GM19043 (cell line): ENCODE data around the gene TBRG1.
"Not testable (repeated sequence)": the region's sequence is repeated elsewhere in the genome, so short reads cannot be mapped to it uniquely, and the experiment has no call there.

Source experiments
- ATAC-seq: cut with Tn5 transposase; IDR thresholded peaks from one replicate; pipeline ENCODE4 v1.9.1; 2021; ENCODE audit warnings: low read depth; ENCODE audit not compliant: unreplicated experiment

TBRG1 gene, protein sequence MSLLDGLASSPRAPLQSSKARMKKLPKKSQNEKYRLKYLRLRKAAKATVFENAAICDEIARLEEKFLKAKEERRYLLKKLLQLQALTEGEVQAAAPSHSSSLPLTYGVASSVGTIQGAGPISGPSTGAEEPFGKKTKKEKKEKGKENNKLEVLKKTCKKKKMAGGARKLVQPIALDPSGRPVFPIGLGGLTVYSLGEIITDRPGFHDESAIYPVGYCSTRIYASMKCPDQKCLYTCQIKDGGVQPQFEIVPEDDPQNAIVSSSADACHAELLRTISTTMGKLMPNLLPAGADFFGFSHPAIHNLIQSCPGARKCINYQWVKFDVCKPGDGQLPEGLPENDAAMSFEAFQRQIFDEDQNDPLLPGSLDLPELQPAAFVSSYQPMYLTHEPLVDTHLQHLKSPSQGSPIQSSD

DNA sequence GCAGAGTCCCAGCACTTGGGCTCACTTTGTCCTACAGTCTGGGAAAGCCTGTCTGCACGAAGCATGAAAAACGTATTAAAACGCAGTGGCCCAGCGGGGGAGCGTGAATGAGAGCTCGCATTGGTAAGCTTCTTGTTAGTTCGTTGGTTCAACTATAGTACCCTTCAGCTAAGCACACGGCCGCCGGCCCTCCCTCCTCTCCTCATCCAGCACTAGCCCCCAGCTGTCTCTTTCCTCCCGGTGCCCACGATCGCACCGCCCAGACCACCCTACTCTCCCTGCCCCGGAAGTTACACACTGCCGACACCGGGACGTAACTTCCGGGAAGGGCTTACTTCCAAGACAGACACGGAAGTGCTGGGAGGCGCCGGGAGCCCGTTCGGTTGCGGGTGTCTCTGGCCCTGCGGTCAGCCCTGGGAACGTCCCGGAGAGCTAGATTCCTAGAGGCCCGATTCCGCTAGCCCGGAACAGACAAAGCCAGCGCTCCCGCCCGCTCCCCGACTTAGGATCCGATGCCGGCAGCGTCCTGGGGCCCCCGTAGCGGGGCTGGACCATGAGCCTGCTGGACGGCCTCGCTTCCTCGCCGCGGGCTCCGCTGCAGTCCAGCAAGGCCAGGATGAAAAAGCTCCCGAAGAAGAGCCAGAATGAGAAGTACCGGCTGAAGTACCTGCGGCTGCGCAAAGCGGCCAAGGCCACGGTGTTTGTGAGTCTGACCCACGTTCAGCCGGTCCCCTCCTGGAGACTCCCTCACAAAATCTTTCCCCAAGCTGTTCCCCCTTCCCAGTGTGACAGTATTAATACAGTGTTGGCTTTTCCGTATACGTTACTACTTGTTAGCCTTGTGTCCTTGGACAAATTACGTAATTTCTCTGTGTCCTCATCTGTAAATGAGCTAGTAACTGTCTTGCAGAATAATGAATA lies at the start of gene TBRG1:
TBRG1 (plus strand) TSS at position 334 of the 921 bp plus-strand sequence; CDS start at position 554, 220 bp downstream.
- ATAC-seq, result peak; percentile 97

DNA sequence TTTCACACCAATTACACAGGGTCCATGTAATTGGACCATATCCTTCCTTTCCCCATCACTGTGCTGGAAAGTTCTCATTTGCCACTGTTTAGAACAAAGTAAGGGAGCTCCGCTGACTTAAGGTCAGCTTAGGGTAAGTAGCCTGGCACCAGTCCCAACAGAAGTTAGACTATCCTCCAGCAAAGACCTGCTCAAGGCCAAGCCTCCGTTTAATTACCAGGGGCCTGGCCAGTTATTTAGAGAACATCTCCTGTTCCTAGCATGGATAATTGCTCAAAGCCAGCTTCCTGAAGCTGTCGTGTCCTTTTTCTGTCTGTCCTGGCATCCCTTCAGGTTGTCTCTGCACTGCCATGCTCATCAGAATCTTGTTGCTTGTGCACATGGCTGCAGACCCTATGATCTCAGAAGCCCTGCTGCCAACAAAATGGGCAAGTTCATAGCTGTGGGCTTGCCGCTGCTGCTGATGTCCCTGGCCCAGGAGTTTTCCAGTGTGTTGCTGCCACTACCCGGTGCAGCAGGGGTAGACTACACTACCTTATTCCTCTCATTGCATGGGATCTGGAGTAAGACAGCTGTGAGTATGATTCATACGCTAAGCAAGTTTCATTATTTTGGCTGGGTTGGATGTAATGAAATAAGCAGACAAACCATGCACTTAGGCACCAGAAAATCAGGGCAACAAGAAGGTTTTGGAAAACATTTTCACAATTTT lies 44.8 kb upstream of the TBRG1 start:
- no peak for ATAC-seq

DNA sequence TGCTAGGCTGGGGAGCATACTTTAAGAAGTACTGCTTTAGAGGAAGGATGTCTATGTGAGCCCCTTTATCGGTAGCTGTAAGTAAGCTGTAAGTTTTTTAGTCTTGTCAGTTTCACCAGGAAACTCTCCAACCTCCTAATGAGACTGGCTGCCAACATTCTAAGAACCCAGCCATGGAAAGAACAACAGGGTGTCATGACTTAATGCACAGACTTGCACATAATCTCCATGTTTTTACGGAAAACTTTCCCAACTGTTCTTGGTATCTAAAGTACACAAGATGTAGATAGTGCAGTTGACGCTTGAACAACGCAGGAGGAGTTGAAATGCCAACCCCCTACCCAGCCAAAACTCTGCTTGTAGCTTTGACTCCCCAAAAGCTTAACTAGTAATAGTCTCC lies 43.9 kb upstream of the TBRG1 start:
- ATAC-seq, result no peak

DNA sequence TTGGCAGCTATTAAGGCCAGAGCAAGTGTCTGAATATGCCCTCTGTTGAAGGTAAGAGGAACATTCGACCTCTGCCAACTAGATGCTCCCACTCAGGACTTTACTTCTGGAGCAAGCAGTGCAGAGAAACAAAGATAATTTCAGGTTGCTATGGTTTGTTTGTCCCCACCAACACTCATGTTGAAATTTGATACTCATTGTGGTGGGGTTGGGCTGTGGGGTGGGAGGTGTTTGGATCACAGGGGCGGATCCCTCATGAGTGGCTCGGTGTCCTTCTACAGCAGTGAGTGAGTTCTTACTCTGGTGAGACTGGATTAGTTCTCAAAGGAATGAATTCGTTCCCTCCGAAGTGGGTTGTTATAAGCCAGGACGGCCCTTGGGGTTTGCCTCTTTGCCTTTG lies 40.8 kb upstream of the TBRG1 start:
- ATAC-seq, result no peak

DNA sequence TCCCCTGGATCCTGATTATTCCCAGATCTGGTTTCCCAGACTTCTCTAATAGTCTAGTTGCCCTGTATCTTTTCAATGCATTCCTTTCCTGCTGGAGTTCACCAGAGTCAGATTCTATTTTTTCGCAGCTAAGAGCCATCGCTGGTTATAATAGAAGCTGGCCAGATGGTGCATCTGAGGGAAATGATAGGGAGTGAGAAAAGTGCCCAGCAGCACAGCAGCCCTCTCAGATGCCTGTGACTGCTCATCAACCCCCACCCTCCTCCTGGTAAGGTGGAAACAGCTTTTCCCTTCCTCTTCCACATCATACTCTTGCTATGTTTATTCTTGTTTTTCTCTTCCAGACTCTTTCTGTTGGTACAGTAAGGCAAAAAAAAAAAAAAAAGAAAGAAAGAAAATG lies 40.1 kb upstream of the TBRG1 start:
- no peak for ATAC-seq

DNA sequence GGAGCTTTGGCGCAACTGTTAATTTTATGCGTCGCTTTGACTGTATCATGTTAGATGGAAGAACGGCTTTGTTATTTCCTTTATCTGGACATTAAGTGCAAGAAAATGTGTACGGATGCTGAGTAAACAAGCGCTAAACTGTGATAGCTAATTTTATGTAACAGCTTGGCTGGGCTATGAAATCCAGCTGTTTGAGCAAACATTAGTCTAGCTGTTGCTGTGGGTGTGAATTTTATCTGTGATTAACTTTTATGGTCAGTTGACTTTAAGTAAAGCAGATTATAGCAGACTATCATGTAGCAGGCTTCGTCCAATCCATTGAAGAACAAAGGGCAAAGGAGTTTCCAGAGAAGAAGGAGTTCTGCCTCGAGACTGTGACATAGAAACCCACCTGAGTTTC lies 38.9 kb upstream of the TBRG1 start:
- no peak for ATAC-seq

DNA sequence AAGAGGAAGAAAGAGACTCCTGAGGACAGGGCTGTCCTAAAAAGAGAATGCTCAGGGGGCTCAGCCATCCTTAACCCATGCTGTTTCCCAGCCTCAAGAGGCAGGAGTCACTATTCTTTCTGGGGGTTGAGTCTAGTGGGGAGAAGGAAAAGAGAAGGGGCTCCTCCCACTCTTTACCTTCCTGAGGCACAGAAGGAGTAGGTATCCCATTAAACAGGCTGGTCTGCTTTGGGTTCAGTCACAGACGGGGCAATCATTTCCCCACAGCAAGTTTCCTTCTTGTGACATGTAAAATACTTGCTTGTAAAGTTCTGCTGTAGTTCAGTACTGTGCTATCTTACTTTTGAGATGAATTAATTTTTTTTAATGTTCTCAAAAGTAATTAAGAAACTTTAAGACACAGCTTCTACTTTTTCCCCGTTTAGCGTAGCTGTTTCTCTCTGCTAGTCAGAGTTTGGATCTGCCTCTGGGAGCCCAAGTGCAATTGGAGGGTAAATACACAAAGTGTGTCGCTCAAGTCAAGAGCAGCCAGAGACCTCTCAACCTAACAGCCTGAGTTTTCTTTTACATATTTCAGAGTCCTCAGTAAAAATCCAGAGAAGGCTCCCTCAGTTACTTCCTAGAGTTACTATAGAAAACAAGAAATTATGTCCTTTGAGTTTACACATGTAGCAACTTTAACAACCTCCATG lies 37.8 kb upstream of the TBRG1 start:
- ATAC-seq, result no peak

DNA sequence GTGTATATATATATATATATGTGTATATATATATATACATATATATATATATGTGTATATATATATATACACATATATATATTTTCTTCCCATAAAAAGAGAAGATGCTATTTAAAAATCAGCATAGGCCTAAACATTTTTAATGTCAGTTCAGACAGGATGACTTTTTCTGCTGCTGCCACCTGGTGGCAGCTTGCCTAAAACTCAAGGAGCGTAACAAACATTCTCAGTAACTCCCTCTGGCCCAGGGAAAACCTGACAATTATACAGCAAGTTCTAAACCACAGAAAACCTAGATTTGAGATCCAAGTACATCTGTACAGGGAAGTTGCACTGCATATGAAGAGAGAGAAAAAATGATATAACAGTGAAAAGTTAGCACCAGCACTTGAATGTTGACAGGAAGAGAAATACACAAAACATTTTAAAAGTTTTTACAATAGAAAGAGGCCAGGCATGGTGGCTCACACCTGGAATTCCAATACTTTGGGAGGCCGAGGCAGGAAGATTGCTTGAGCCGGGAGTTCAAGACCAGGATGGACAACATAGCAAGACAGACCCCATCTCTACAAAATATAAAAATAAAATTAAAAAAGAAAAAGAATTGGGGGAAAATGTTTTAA lies 36.3 kb upstream of the TBRG1 start:
- ATAC-seq, result no peak

DNA sequence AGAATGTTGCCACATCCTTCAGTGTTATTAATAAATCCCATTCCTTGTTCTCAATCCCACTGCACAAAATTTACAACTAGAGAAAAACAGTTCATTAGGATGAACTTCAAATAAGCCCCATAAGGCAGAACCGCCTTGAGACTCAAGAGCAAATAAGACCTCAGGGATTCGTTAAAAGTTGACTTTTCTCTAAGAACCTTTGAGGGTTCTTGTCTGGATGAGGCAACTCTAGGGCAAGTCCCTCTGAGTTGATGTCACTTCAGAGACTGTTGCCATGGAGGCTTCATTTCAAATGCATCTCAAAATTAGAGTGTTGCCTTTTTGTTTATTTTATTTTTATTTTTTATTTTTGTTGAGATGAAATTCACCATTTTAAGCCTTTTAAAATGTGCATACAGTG lies 31.2 kb upstream of the TBRG1 start:
- no peak for ATAC-seq

DNA sequence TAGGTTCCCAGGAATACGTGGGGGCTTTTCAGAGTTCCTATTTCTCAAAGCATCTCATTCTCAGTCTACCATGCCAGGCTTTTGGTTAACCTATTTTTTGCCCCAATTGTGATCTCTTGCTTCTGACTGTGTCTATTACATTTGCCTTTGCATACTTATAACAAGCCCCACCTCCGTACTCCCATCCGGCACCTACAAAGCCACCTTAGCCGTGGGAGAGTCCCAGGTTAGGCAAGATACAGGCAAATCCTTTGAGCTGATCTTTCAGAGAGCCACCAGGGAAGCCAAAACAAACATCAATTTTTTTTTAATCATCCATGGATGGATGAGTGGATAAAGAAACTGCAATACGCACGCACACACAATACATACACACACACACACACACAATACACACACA lies 30.0 kb upstream of the TBRG1 start:
- no peak for ATAC-seq

DNA sequence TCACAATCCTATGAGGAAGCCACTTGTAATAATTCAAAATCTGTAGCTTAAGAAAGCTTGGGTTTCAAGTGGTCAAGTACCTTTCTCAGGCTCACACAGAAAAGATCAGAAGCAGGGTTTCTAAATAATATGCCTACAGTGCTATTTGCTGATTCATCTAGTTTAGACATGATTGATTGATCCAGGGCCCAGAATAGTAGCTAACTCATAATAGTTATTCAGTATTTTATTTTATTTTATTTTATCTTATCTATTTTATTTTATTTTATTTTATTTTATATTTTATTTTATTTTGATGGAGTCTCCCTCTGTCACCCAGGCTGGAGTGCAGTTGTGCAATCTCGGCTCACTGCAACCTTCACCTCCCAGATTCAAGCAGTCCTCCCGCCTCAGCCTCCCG lies 27.4 kb upstream of the TBRG1 start:
- ATAC-seq, result no peak

DNA sequence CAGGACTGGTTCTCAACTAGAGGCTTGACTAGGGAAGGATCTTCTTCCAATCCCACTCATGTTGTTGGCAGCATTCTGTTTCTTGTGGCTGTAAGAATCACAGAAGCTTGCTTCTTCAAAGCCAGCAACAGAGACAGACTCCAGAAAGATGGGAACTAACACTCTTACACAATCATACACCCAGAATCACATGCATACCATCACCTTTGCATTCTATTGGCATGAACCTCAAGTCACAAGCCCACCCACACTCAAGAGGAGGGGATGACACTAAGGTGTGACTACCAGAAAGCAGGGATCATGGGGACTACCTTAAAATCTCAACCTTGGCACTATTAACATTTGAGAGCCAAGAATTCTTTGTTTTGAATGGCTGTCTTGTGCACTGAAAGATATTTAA lies 25.0 kb upstream of the TBRG1 start:
- ATAC-seq, result no peak

DNA sequence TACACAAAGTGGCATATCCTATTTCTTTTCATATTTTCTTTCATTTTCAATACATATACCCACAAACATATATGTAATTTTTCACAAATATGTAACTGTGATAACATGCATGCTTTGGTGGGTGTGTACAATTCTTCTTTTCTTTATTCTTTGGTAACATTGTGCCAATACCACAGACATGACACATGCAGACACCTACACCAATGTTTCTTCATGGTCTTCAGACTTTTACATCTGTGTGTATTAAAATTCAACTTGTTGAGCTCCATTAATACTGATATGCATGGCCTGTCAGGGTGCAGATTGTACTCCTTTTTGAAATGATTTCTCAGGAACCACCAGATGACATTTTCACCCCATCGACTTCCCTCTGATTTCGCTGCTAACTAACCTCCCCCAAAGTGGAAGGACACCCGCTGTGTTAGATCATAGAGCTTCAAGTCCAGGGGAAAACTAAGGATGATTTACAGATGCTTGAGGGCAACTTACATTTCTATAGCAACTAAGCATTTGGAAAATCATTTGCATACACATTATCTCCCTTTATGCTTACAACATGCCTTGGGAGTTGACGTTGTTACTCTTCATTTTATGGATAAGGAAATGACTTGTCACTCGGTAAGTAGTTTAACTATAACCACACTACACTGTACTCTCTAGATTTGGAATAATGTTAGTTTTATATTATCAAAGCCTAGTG lies 21.9 kb upstream of the TBRG1 start:
- ATAC-seq, result no peak

DNA sequence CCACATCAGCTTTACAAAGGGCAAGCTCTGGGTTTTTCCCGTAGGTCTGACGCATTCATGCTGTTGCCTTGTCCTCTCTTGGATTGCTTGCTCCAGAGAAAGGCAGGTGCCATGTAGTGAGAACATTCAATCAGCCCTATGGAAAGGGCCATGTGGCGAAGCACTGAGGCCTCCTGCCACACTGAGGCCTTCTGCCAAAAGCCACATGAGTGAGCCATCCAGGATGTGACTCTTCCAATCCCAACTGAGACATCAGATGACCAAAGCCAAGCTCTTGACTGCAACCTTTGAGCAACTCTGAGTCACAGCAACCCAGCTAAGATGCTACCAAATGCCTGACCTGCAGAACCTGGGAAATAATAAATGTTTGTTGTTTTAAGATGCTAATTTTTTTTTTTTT lies 20.5 kb upstream of the TBRG1 start:
- ATAC-seq, result no peak

DNA sequence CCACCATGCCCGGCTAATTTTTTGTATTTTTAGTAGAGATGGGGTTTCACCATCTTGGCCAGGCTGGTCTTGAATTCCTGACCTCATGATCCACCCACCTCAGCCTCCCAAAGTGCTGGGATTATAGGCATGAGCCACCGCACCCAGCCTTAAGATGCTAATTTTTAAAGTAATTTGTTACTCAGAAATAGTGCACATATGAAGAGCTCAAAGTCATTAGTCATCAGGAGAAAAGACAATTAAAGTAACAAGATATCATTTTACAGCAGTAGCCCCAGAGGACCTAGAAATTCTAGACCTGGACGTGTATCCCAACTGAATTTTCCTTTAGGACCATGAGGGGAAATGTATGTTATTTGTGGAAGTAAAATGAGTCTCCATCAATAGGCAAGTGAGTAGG lies 19.9 kb upstream of the TBRG1 start:
- not testable (repeated sequence) for ATAC-seq

DNA sequence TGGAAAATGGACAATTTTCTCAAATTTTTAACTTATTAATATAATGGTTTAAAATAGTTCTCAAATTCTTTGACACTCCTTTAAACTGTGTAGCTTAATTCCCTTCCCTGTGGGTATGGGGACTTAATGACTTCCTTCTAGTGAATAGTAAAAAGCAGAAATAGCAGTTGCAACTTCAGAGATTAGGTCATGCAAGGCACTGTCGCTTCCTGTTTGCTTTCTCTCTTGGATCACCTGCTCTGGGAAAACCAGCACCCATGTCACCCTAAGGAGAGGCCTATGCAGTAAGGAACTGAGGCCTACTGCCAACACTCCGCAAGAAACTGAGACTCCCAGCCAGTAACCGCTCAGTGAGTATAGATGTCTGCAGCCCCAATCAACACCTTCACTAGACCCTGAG lies 16.9 kb upstream of the TBRG1 start:
- ATAC-seq, result no peak

DNA sequence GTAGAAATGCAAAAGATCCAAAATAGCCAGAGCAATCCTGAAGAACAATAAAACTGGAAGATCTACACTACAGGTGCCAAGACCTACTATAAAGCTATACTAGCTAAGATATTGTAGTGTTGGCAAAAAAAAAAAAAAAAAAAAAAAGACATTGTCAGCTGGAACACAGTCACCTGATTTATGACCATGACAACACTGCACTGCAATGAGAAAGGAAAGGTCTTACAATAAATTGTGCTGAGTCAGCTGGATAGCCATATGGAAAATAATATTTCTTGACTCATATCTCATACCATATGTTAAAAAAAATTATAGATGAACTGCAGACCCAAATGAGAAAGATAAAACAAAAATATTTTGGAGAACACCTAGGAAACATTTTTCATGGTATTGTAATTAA lies 14.5 kb upstream of the TBRG1 start:
- no peak for ATAC-seq

DNA sequence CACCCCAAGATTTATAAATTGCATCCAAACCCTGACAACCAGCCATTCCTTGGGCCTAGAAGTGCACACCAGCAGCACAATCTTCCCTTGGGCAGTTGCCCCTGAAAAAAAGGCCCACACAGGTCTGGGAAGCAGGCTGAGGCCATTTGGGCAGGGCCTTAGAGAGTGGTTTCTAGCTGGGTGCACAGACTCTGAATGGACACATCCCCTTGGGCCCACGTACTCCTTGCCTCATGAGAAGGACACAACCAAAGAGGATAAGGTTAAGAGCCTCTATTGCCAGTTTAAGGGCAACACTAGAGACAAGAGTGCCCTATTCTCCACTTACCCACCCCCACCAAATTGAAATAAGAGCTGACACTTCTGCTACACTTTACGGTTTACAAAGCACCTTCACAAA lies 12.4 kb upstream of the TBRG1 start:
- no peak for ATAC-seq

DNA sequence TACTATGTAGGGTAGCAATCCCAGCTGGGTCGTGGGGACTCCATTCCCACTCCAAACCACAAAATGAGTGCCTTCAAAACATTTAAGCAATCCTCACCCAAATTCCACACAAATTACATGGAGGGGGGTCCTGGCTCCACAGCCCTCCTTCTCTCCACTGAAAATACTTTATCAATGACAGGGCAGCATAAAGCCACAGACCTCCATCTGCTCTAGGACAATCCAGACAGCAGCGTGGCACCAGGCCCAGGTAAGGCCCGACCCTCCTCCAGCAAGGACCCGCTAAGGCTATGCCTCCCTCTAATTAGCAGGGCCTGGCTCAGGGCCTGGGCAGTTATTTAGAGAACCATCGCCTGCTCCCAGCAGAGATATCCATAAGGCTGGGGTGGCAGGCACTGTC lies 11.6 kb upstream of the TBRG1 start, which contains the start of gene PANX3:
PANX3 (plus strand) TSS at position 365 of the 400 bp plus-strand sequence. CDS start 129 bp downstream, outside the sequence.
- ATAC-seq, result no peak
